Measurements from ENCODE around the gene SLC7A10.

SLC7A10 gene

GRCh38 chr19:33187183-33187540, 38.5 kb downstream of the SLC7A10 start:
- H3K4me3 ChIP-seq (ENCODE audit: low read depth, low read length) = no peak overlapping the region
- in situ Hi-C loops (cut with HindIII; ENCODE audit: low sequenced_read_pairs) = no loop called here
- no peak for TF ChIP-seq CTCF (IDR thresholded peaks at IDR 0.05; ENCODE audit: low read depth, low read length, missing control alignments)
- DNase-seq (ENCODE audit: low read depth) = no peak

GRCh38 chr19:33186431-33187182, 39.0 kb downstream of the SLC7A10 start:
- no peak for DNase-seq (ENCODE audit: low read depth)
- in situ Hi-C loops (cut with HindIII; ENCODE audit: low sequenced_read_pairs) = no loop called here
- TF ChIP-seq CTCF (IDR thresholded peaks at IDR 0.05; ENCODE audit: low read depth, low read length, missing control alignments) = no peak
- no peak overlapping the region for H3K4me3 ChIP-seq (ENCODE audit: low read depth, low read length)

GRCh38 chr19:33177417-33177979, 48.2 kb downstream of the SLC7A10 start:
- peak overlapping the region; percentile 45 for H3K4me3 ChIP-seq (ENCODE audit: low read depth, low read length)
- in situ Hi-C loops (cut with HindIII; ENCODE audit: low sequenced_read_pairs) = no loop called here
- TF ChIP-seq CTCF (IDR thresholded peaks at IDR 0.05; ENCODE audit: low read depth, low read length, missing control alignments) = peak; percentile 52
- DNase-seq (ENCODE audit: low read depth) = peak; percentile 24

- peak; percentile 24 for TF ChIP-seq CTCF (IDR thresholded peaks at IDR 0.05; ENCODE audit: low read depth, low read length, missing control alignments)
- H3K4me3 ChIP-seq (ENCODE audit: low read depth, low read length) = peak overlapping the region; percentile 90
- DNase-seq (ENCODE audit: low read depth) = peak; percentile 96
- in situ Hi-C loops (cut with HindIII; ENCODE audit: low sequenced_read_pairs) = no loop called here
Measured at GRCh38 chr19:33176670-33177416, 48.8 kb downstream of the SLC7A10 start.

- peak overlapping the region; percentile 90 for H3K4me3 ChIP-seq (ENCODE audit: low read depth, low read length)
- in situ Hi-C loops (cut with HindIII; ENCODE audit: low sequenced_read_pairs) = no loop called here
Measured at GRCh38 chr19:33175886-33176669, 49.6 kb downstream of the SLC7A10 start.

More at GRCh38 chr19:33175886-33176669, 49.6 kb downstream of the SLC7A10 start:
- no peak for TF ChIP-seq CTCF (IDR thresholded peaks at IDR 0.05; ENCODE audit: low read depth, low read length, missing control alignments)
- no peak for DNase-seq (ENCODE audit: low read depth)
